GM19238 (cell line): Measurements from ENCODE around the gene ZMAT5.
A peak's percentile ranks its signal among the peaks of the same experiment; 100 is the strongest.

Experiments used
- DNase-seq: peaks from one replicate; pipeline ENCODE4 v3.0.0; 2011; ENCODE audit warnings: low spot score; ENCODE audit not compliant: insufficient read length

The ZMAT5 gene

GRCh38 chr22:29691636-29692326, 75.0 kb downstream of the ZMAT5 start:
- DNase-seq, result no peak

- no peak for DNase-seq
These were observed 76.3 kb downstream of the ZMAT5 start for GRCh38 chr22:29690476-29690875.

- peak; percentile 37 for DNase-seq
These were observed 77.0 kb downstream of the ZMAT5 start for GRCh38 chr22:29689880-29690213.

- no peak for DNase-seq
These were observed 77.5 kb downstream of the ZMAT5 start for GRCh38 chr22:29689206-29689879.

- no peak for DNase-seq
These were observed 82.6 kb downstream of the ZMAT5 start for GRCh38 chr22:29684244-29684643.

- no peak for DNase-seq
These were observed 83.3 kb downstream of the ZMAT5 start for GRCh38 chr22:29683536-29683935.
